CD4-positive, alpha-beta memory T cell (primary cell): ENCODE measurements around the gene ZNF14. TPM values are rescaled to one million over a fixed set of nuclear protein-coding genes. Genes with fewer than 3 reads are reported as not detected.
"Not testable (repeated sequence)": the region's sequence is repeated elsewhere in the genome, so short reads cannot be mapped to it uniquely, and the experiment has no call there.

Source experiments
- CTCF ChIA-PET: fragments of 350-600 bp; sonication (Branson Sonifier 250); formaldehyde crosslinking; loops from one replicate; lab custom pipeline; 2021; ENCODE audit warnings: inconsistent platforms; ENCODE audit not compliant: partially characterized antibody; lab: Charles Lee
- POLR2A ChIA-PET: fragments of 350-600 bp; sonication (Branson Sonifier 250); formaldehyde crosslinking; loops from one replicate; lab custom pipeline; 2021; ENCODE audit not compliant: partially characterized antibody; lab: Charles Lee
- DNase-seq, 5 donors: peaks; one replicate each; pipeline versions ENCODE4 v3.0.0 to v3.0.0-alpha.2; 2020 to 2022; ENCODE audit warnings: mixed read lengths in 1 of 5
- H3K27ac ChIP-seq: one replicate; pipeline ENCODE4 v1.7.0; 2013; ENCODE audit warnings: low read depth, low read length
- H3K27me3 ChIP-seq: 2 replicates; pipeline ENCODE4 v1.7.0; 2013; ENCODE audit warnings: mild to moderate bottlenecking, low read length, moderate library complexity; ENCODE audit not compliant: insufficient read depth
- H3K36me3 ChIP-seq: 2 replicates; pipeline ENCODE4 v1.7.0; 2013; ENCODE audit warnings: mild to moderate bottlenecking, low read length, moderate library complexity; ENCODE audit not compliant: insufficient read depth
- H3K4me1 ChIP-seq: 2 replicates; pipeline ENCODE4 v1.7.0; 2013; ENCODE audit warnings: mild to moderate bottlenecking, low read length, moderate library complexity; ENCODE audit not compliant: insufficient read depth
- H3K4me3 ChIP-seq, 2 donors: one replicate each; pipeline ENCODE4 v1.7.0; 2013; ENCODE audit warnings: low read length in 2 of 2, mild to moderate bottlenecking in 1 of 2
- H3K9me3 ChIP-seq, 2 donors: one replicate each; pipeline ENCODE4 v1.7.0; 2013; ENCODE audit warnings: low read length in 2 of 2, control low read depth in 1 of 2; ENCODE audit not compliant: control insufficient read depth in 1 of 2
- H3K27ac Mint-ChIP-seq, 7 donors: one replicate each; pipeline ENCODE4 v1.8.0; 2020 to 2021; ENCODE audit warnings: mixed read lengths in 7 of 7, mild to moderate bottlenecking in 6 of 7, inconsistent platforms in 3 of 7, moderate library complexity in 3 of 7
- H3K27me3 Mint-ChIP-seq, 2 donors: one replicate each; pipeline ENCODE4 v1.8.0; 2020 to 2021; ENCODE audit warnings: mixed read lengths in 2 of 2
- H3K36me3 Mint-ChIP-seq, 2 donors: one replicate each; pipeline ENCODE4 v1.8.0; 2020 to 2021; ENCODE audit warnings: mixed read lengths in 2 of 2, inconsistent platforms in 1 of 2, mild to moderate bottlenecking in 1 of 2
- H3K4me1 Mint-ChIP-seq, 4 donors: one replicate each; pipeline ENCODE4 v1.8.0; 2020 to 2021; ENCODE audit warnings: mixed read lengths in 4 of 4, mild to moderate bottlenecking in 1 of 4
- H3K4me3 Mint-ChIP-seq, 8 donors: one replicate each; pipeline ENCODE4 v1.8.0; 2020 to 2021; ENCODE audit warnings: mixed read lengths in 8 of 8, mild to moderate bottlenecking in 7 of 8, moderate library complexity in 6 of 8, inconsistent platforms in 3 of 8
- H3K9me3 Mint-ChIP-seq, 8 donors: one replicate each; pipeline ENCODE4 v1.8.0; 2020 to 2021; ENCODE audit warnings: mixed read lengths in 8 of 8, mild to moderate bottlenecking in 5 of 8, inconsistent platforms in 3 of 8, moderate library complexity in 1 of 8
- intact Hi-C: fragments of 100-400 bp; cut with micrococcal nuclease; formaldehyde crosslinking; loops from one replicate; pipeline ENCODE4 v1.15.1; 2023
- polyA plus RNA-seq, 2 donors: library from polyadenylated mRNA; unstranded; fragments of 300-500 nt; fragmentation: Illumina TruSeq; gene quantifications; one replicate each; pipeline ENCODE4 v1.2.3, GENCODE V29; 2021
- total RNA-seq, 2 experiments: library from RNA; stranded (reverse); gene quantifications; one replicate each; pipeline ENCODE4 v1.2.3, GENCODE V29; 2021

Gene ZNF14
- total and polyA plus RNA-seq, 4 experiments from 2014 or later = 13.9 to 32.2 (median 26.9) TPM

DNA sequence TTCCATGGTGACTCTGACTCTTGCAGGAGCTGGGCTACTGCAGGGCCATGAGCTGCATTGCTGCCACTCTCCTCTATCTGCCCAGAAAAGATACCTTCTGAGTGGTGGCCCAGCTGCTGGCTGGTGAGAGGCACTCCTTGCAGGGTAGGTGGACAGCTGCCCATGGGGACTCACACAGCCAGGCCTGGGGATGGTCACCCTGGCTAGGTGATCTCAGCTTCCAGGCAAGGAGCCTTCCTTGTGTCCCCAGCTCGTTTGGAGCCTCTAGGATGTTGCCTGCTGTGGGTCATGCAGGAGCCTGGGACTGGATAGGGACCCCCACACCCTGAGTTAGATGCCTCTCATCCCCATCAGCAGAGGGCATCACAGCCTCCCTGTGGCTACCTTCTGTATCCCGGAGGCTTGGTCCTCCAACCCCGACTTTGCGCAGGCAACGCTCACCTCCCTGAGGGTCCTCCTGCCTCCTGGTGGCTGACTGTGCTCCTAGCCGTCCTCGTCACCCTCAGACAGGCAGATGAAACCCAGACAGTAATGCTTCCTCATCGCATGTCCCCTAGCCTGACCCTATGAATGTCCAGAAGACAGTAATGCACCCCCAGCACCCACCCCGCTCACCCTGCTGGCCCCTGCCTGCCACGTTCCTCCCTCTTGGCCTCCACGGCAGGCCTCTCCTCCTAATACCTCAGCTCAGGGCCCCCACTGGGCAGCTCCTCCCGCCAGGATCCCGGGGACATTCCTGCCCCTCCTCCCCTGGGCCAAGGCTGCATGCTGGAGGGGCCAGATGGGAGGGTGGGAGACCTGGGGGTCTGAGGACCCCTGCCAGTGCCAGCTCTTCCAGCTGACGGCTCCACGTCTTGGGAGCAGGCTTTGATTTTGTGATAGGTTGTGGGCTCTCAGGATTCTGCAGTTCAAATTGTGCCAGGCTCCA, 13.6 kb upstream of the ZNF14 start:
- Mint-ChIP-seq H3K27ac (no peak overlapping the region), H3K27me3 (no peaks in the 10 kb centered on the region), H3K4me1 (no peaks in the 10 kb centered on the region), H3K4me3 (no peak overlapping the region), H3K9me3 (no peaks in the 10 kb centered on the region), H3K36me3 (no peaks in the 10 kb centered on the region)
- H3K27ac ChIP-seq = no peak overlapping the region
- H3K4me1 ChIP-seq = no peaks in the 10 kb centered on the region
- H3K27me3 ChIP-seq = no peaks in the 10 kb centered on the region
- CTCF ChIA-PET = interaction anchor here (1.8 kb wide), 1 partner anchor 214 kb away, joined by 8 read pairs; no protein-coding TSS in a partner anchor
- DNase-seq = no peak
- H3K36me3 ChIP-seq = no peaks in the 10 kb centered on the region
- POLR2A ChIA-PET = interaction anchor here (1.1 kb wide), 1 partner anchor 119 kb away, joined by 3 read pairs; the partner anchor contains the start of gene ZNF253
- intact Hi-C loops = no loop called here
- H3K4me3 ChIP-seq = no peak overlapping the region
- no peaks in the 10 kb centered on the region for H3K9me3 ChIP-seq

DNA sequence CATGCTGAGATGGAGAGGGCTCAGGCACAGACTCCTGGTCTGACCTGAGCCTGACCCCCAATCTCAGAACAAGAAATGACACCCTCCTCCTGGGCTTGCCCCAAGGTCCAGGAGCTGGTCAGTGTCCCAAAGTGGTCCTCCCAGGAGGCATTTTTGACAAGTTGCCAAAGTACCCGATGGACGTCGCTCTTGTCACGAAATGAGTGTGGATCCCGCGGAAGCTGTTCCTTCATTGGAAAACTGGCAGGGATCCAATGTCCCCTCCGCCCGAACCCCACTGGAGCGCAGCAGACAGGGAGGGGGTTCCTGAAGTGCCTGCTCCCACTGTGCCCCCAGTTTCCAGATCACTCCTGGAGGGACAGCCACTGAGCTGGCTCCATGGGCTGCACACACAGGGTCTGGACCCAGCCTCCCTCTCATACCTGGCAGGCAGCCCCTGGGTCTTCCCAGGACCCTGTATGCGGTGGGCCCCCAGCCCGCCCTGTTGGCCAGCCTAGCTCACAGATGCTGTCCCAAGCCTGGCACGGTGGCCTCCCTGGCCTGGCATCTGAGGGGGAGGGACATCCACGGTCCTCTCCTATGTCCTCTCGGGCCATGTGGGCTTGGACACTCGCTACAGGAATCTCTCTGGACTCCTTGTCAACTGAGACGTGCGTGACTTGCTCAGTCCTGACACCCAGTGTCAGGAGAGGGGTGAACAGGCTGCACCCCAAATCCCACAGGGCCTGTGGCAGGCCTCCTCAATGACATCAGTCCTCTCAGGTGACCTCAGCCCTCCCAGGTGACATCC, 12.8 kb upstream of the ZNF14 start:
- no peaks in the 10 kb centered on the region for H3K36me3 Mint-ChIP-seq
- no peak overlapping the region for H3K4me3 ChIP-seq
- intact Hi-C loops = no loop called here
- H3K27ac ChIP-seq = no peak overlapping the region
- no peaks in the 10 kb centered on the region for H3K4me1 Mint-ChIP-seq
- POLR2A ChIA-PET = interaction anchor here (1.1 kb wide), 1 partner anchor 120 kb away, joined by 3 read pairs; the partner anchor contains the start of gene ZNF253
- no peaks in the 10 kb centered on the region for H3K9me3 Mint-ChIP-seq
- no peak overlapping the region for H3K4me3 Mint-ChIP-seq
- peaks cover 0 to 1% of the 10 kb centered on the region in 2 donors for H3K27me3 Mint-ChIP-seq
- peak in 1 of 5 donors; percentile 10 for DNase-seq
- H3K4me1 ChIP-seq = no peaks in the 10 kb centered on the region
- H3K36me3 ChIP-seq = no peaks in the 10 kb centered on the region
- H3K27me3 ChIP-seq = no peaks in the 10 kb centered on the region
- H3K27ac Mint-ChIP-seq = no peak overlapping the region
- CTCF ChIA-PET = interaction anchor here (1.0 to 1.8 kb wide), 2 partner anchors 13 to 213 kb away, joined by 3 to 8 read pairs; partner anchors contain the start of gene ZNF14
- H3K9me3 ChIP-seq = no peaks in the 10 kb centered on the region

GRCh38 chr19:19744641-19745040, 11.7 kb upstream of the ZNF14 start:
- H3K27ac Mint-ChIP-seq = no peak overlapping the region
- no peaks in the 10 kb centered on the region for H3K9me3 Mint-ChIP-seq
- H3K4me3 Mint-ChIP-seq = no peak overlapping the region
- Histone ChIP-seq H3K4me3 (no peak overlapping the region), H3K4me1 (no peaks in the 10 kb centered on the region), H3K9me3 (no peaks in the 10 kb centered on the region), H3K27ac (no peak overlapping the region), H3K36me3 (no peaks in the 10 kb centered on the region), H3K27me3 (no peaks in the 10 kb centered on the region)
- no peaks in the 10 kb centered on the region for H3K36me3 Mint-ChIP-seq
- peaks cover 0 to 1% of the 10 kb centered on the region in 2 donors for H3K27me3 Mint-ChIP-seq
- intact Hi-C loops = no loop called here
- CTCF ChIA-PET = interaction anchor here (1.0 kb wide), 1 partner anchor 12 kb away, joined by 3 read pairs; the partner anchor contains the start of gene ZNF14
- POLR2A ChIA-PET = no interaction called here
- H3K4me1 Mint-ChIP-seq = no peaks in the 10 kb centered on the region
- DNase-seq = no peak

- H3K9me3 ChIP-seq, H3K4me3 Mint-ChIP-seq, H3K9me3 Mint-ChIP-seq, intact Hi-C loops, H3K27me3 Mint-ChIP-seq, H3K4me3 ChIP-seq, H3K4me1 ChIP-seq, H3K27ac ChIP-seq, H3K36me3 Mint-ChIP-seq, H3K4me1 Mint-ChIP-seq, CTCF ChIA-PET, DNase-seq, H3K27me3 ChIP-seq, H3K36me3 ChIP-seq, H3K27ac Mint-ChIP-seq: not testable (repeated sequence)
- POLR2A ChIA-PET = interaction anchor here (1.0 kb wide), 1 partner anchor 75 kb away, joined by 3 read pairs; the partner anchor contains the start of gene ZNF101
Observed at GRCh38 chr19:19743921-19744320, 11.0 kb upstream of the ZNF14 start.

GRCh38 chr19:19743176-19743575, 10.3 kb upstream of the ZNF14 start:
- H3K9me3 Mint-ChIP-seq = no peaks in the 10 kb centered on the region
- no peak overlapping the region for H3K27ac Mint-ChIP-seq
- peaks cover 0 to 1% of the 10 kb centered on the region in 2 donors for H3K27me3 Mint-ChIP-seq
- H3K4me3 Mint-ChIP-seq = no peak overlapping the region
- intact Hi-C loops = no loop called here
- H3K27me3 ChIP-seq = no peaks in the 10 kb centered on the region
- no peaks in the 10 kb centered on the region for H3K36me3 ChIP-seq
- H3K4me1 Mint-ChIP-seq = no peaks in the 10 kb centered on the region
- no peak for DNase-seq
- ChIA-PET POLR2A (no interaction called here), CTCF (no interaction called here)
- no peaks in the 10 kb centered on the region for H3K4me1 ChIP-seq
- H3K4me3 ChIP-seq = no peak overlapping the region
- no peaks in the 10 kb centered on the region for H3K36me3 Mint-ChIP-seq
- no peak overlapping the region for H3K27ac ChIP-seq
- no peaks in the 10 kb centered on the region for H3K9me3 ChIP-seq

- Histone ChIP-seq H3K4me1 (no peaks in the 10 kb centered on the region), H3K27me3 (no peaks in the 10 kb centered on the region), H3K9me3 (no peaks in the 10 kb centered on the region), H3K4me3 (no peak overlapping the region), H3K36me3 (no peaks in the 10 kb centered on the region), H3K27ac (no peak overlapping the region)
- H3K36me3 Mint-ChIP-seq = no peaks in the 10 kb centered on the region
- H3K9me3 Mint-ChIP-seq = no peaks in the 10 kb centered on the region
- DNase-seq = no peak
- ChIA-PET POLR2A (no interaction called here), CTCF (no interaction called here)
- H3K27ac Mint-ChIP-seq = no peak overlapping the region
- no peaks in the 10 kb centered on the region for H3K4me1 Mint-ChIP-seq
- intact Hi-C loops = no loop called here
- peaks cover 0 to 1% of the 10 kb centered on the region in 2 donors for H3K27me3 Mint-ChIP-seq
- no peak overlapping the region for H3K4me3 Mint-ChIP-seq
Observed at GRCh38 chr19:19742773-19743172, 9.9 kb upstream of the ZNF14 start.

GRCh38 chr19:19741184-19741583, 8.3 kb upstream of the ZNF14 start:
- Histone ChIP-seq H3K36me3 (no peaks in the 10 kb centered on the region), H3K27me3 (no peaks in the 10 kb centered on the region), H3K4me1 (no peaks in the 10 kb centered on the region), H3K4me3 (no peak overlapping the region), H3K27ac (no peak overlapping the region), H3K9me3 (no peaks in the 10 kb centered on the region)
- Mint-ChIP-seq H3K36me3 (no peaks in the 10 kb centered on the region), H3K9me3 (no peaks in the 10 kb centered on the region), H3K4me3 (peak overlapping the region in 1 of 8 donors; percentile 18), H3K27ac (peak overlapping the region in 1 of 7 donors; percentile 24), H3K27me3 (peaks cover 0 to 1% of the 10 kb centered on the region in 2 donors), H3K4me1 (no peaks in the 10 kb centered on the region)
- intact Hi-C loops = no loop called here
- ChIA-PET CTCF (no interaction called here), POLR2A (no interaction called here)
- DNase-seq = no peak
